GM15510 (cell line): ENCODE data around the gene ABRAXAS1.
A peak's percentile ranks its signal among the peaks of the same experiment; 100 is the strongest.

Experiments
- POLR2A ChIP-seq: IDR thresholded peaks from 3 replicates; pipeline ENCODE4 v1.6.1; 2011; ENCODE audit warnings: borderline replicate concordance; ENCODE audit not compliant: insufficient read length; ENCODE audit errors: extremely low read depth

ABRAXAS1 gene

DNA sequence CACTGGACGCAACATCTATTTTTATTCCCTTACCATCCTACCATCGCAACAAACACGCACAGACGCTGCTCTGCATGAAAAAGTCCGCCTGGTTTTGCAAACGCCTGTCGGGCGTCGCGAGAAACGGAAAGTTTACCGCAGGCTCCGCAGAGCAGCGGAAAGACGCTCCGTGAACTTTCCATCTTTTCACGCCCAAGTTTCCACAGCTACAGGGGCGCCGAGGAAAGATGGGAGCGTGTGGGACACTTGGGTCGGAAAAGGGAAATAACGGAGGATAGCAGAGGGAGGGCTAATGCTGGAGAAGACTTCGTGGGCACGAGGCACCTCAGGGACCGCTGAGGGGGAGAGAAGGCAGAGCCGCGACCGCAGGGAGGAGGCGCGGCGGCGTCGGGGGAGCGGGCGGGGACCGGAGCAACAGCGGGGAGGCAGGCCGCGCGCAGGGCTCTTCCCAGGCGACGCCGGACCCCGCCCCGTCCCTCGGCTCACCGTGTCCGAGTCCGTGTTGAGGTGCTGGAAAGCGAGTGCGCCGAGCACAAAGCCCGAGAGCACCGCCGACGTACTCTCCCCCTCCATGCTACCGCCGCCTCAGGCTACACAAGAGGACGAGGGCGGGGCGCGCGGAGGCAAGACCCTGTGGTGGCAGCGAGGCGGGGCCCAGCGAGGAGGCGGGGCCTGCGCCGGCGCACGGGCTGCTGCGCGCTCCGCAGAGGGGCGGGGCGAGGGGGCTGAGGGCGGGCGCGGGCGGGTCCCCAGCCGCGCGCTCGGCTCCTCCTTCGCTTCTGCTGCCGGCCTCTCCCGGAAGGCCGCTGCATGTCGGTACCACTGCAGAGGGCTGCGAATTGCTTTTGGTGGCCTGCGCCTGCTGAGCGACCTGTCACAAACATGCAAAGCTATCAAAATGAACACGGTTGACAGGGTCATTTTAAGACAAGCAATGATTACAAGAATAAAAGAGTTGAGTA, at the start of gene ABRAXAS1:
Gene ABRAXAS1, minus strand, starts transcription at position 601 of the 962 bp plus-strand sequence. Its CDS starts 28 bp downstream, at position 573.
- TF ChIP-seq POLR2A: peak; percentile 96

DNA sequence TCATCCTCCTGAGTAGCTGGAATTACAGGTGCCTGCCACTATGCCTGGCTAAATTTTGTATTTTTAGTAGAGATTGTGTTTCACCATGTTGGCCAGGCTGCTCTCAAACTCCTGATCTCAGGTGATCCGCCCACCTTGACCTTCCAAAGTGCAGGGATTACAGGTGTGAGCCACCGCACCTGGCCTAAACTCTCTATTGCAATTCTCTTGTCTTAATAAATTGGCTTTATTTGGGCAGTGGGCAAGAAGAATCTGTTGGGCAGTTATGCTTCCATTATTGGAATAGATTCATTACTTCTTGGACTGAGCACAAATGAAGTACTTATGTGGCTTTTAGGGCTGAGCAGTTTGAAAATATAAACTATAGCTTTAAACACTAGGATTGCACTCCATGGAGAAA, 42.8 kb upstream of the ABRAXAS1 start:
- TF ChIP-seq POLR2A: no peak

DNA sequence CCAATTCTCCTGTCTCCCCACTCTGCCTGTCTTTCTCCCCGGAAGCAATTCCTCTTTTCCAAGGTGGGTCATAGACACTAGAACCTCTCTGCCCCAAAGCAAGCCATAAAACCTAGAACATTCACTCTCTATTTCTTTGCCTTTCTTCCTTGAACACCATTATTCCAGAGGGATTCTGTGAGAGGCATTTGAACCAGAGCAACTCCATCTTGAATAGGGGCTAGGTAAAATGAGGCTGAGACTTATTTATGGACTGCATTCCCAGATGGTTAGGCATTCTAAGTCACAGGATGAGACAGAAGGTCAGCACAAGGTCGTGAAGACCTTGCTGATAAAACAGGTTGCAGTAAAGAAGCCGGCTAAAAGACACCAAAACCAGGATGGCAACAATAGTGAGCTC, 37.3 kb upstream of the ABRAXAS1 start:
- TF ChIP-seq POLR2A: no peak

DNA sequence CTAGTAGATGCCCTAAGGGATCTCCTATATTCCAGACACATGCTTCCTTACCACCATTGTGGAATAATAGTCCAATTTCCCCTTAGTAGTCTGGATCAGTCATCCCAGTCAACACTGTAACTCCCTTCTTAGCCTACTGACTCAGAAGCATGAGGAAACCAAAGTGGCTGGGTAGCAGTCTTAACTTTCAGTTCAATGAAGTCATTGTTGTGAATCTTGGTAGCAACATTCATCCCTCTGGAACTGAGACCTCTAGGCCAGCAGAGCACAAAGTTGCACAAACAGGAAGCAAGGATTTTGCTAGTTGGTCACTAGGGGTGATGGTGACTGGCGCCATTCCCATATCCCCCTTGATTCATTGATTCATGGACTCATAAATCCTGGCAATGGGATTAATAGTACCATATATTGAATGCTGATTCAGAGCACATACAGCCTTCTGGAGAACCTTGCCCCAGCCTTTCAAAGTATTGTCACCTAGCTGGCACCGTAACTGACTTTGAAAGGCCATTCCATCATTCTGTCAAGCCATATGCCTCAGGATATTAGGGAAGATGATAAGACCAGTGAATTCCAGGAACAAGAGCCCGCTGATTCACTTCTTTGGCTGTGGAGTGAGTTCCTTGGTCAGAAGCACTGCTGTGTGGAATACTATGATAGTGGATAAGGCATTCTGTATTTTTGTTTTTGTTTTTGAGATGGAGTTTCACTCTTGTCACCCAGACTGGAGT, 31.3 kb upstream of the ABRAXAS1 start:
- TF ChIP-seq POLR2A: no peak

DNA sequence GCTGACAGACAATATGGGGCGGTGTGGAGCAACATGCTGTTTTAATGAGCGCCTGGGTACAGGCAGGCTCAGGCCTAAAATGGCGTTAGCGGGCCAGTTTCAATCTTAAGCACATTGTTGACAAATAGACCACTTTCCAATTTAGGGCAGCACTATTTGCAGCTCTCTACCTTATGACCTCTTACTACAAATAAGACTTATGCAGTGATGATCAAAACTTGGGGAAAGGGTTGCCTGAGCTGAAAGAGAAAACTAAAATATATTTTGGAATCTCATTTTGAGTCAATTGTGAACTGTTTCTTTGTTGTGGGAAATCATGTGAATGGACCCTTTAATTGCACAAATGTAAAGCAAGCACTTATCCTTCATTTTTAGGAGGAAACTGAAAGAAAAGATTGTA, 25.5 kb upstream of the ABRAXAS1 start:
- no peak for TF ChIP-seq POLR2A

DNA sequence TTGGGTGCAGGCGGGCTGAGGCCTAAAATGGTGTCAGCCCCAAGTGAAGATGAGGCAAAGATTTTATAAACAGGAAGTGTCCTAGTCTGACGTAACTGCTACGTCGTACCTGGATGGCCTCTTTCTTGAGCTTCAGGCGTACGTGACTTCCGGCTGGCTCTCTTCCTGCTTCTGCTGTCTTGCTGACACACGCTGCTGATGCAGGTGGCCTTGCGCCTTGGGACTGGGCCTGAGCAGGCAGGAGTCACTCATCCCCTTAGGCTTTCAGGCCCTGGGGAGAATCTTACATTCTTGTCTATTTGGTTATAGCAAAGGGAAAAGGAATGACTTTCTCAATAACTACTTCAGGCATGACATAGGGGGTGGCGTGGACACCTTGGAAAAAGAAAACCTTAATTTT, 20.1 kb upstream of the ABRAXAS1 start:
- TF ChIP-seq POLR2A: no peak

DNA sequence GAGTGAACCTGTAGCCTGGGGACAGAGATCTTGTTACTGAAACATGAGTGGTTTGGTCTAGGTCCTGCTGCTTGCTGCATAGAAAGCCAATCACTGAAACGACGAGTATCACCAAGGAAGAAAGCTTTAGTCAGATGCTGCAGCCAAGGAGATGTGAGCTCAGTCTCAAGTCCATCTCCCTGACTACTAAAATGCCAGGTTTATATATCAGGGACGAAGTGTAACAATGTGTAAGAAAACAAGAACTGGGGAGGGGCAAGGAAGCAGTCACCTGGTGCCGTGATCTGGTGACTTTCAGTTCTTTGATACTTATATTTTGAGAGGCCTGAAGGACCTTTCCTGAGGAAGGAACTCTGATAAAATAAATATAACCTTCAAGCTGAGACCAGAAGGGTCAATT, 19.6 kb upstream of the ABRAXAS1 start:
- TF ChIP-seq POLR2A: no peak

DNA sequence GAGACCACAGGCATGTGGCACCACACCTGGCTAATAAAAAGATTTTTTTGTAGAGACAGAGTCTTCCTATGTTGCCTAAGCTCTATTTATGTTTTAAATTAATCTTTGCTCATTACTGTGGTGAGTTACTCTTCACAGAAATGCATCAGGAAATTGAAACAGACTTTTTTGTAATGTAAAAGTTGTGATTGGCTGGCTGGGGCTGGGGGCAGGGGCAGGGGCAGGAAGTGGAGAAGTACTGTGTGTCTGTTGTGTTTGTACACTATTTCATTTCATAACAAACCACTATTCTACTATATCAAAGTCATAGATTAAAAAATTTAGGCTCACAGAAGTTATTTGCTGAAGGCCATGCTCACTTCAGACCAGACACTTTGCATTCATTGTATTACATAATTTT, 19.1 kb upstream of the ABRAXAS1 start:
- TF ChIP-seq POLR2A: no peak

DNA sequence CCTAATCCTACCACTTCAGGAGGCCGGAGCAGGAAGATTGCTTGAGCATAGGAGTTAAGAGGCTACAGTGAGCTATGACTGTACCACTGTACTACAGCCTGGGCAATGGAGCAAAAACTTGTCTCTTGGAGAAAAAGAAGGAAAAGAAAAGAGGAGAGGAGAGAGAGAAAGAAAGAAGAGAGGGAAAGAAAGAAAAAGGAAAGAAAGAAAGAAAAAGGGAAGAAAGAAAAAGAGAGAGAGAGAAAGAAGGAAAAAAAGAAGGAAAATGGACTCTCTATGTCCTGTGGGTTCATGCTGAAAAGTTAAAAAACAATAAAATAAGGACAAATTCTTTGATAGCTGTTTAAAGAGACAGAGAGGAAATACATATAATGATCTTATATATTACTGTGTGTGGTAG, 13.3 kb upstream of the ABRAXAS1 start:
- no peak for TF ChIP-seq POLR2A

DNA sequence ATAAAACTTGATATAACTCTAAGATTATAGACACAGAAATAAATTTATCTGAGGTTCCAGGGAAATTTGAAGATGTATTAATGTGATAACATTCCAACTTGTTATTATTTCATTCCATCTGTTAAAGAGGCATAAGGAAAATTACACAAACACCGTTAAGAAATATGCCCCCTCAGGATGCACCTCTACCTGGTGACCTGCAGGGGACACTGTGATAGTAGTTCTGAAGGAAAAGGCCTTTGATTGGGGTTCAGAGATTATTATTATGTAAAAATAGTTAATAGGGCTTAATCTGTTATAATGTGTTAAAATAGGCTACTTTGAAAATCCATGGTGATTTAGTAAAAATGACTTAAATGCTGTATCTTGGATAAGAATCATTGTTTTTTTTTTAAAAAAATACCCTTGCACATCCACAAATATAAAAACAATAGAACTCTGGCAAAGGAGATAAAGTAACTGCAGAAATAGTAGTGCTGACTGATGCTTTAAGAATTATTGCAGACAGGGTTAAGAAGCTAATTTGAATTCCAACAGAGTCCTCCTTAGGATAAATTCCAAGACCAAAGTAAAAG, 6.1 kb upstream of the ABRAXAS1 start:
- no peak for TF ChIP-seq POLR2A

DNA sequence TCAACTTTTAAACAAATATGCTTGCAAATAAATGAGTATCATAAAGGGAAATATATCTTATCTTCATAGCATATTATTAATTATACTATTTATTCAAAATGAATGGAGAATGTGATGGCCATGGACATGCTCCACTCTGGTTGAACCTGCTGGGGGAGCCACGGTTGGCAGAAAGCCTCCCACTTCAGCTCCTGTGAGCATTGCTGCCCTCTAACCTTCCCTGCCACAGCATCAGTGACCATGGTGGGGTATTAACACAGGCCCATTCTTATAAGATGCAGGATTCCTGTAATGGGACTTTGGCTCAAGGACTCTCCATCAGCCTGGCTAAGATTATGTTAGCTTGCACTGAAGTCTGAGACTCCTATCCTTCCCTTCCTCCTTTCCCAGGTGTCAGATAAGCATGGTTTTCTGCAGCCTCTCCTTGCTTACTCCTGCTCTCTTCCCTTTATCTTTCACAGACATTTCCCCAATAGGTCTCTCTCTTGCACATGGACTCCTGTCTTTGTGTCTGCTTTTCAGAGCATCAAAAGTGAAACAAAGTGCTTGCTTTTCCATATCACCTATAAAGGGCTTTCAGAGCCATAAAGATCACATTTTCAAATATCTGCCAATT, 4.9 kb upstream of the ABRAXAS1 start:
- TF ChIP-seq POLR2A: no peak

DNA sequence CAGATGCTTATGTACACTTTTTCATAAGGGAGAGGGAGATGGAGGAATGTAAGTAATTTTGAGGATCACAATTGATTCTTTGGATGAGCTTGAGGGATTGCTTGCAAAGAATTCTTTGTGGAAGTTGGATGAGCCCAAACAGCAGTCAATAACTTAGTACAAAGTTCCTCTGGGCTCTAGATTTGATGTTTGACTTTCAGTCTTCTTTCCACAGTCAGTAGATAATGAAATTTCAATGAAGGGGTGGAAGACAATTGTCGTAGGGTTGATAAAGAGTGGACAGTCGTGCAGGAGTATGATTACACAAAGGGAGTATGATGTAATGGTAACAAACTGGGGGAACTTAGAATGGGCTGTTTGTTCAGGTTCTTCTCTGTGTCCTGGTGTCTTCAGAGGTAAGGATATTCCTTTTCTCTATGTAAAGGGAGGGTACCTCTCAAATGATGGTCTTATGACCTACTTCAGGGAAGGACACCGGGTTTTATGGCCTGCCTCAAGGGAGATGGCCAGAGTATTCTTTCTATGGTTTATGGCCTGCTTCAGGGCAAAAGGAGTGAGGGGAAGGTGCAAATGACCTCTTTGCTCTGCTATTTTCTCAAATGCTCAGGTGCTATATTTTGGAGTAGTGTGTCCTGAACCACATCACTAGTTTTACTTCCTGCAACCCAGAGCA, 1.7 kb upstream of the ABRAXAS1 start:
- no peak for TF ChIP-seq POLR2A

DNA sequence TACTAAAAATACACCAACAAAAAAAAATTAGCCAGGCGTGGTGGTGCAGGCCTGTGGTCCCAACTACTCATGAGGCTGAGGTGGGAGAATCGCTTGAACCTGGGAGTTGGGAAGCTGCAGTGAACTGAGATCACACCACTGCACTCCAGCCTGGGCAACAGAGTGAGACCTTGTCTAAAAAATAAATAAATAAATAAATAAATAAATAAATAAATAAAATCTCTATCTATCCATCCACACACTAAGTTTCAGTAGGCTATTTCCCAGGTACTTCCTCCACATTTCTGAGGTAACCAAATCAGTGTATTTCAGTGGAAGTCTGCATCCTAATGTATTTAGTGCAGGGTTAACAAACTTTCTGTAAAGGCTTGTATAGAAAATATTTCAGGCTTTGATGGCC, 10.9 kb downstream of the ABRAXAS1 start:
- no peak for TF ChIP-seq POLR2A

DNA sequence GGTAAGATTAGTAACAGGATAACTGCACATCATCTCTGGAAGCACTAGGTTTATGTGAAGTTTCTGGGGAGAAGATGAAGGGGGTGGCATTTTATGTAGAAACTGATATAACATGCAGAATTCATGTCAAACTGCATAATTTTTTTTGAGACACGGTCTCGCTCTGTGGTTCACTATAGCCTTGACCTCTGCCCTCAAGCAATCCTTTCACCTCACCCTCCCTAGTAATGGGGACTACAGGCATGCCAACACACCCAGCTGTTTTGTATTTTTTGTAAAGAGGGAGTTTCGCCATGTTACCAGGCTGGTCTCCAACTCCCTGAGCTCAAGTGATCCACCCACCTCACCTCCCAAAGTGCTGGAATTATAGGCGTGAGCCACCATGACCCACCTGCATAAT, 11.5 kb downstream of the ABRAXAS1 start:
- TF ChIP-seq POLR2A: no peak
